HG02884 (cell line): Measurements from ENCODE around the gene NRXN3.

Experiments used
- ATAC-seq: cut with Tn5 transposase; IDR thresholded peaks from one replicate; pipeline ENCODE4 v1.9.1; 2021; ENCODE audit warnings: mild to moderate bottlenecking, moderate library complexity; ENCODE audit not compliant: unreplicated experiment

The NRXN3 gene

DNA sequence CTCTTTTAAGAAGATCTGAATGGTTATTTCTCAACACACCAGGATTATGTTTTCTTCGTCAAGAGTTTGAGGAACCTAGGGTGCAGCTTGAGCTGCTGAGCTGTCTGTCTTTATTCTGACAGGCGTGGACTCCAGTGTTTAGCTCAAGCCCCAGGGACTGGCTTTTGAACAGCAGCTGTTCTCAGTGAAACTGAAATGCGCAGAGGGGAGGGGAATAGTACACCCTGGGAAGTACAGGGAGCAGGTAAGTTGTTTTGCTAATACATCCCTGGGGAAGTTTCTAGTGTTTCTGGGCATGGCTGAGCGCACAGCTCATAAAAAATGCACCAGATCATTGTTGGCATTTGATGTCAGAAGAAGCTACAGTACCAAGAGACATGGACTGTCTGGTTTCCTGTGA lies 1381.3 kb downstream of the NRXN3 start:
- ATAC-seq: no peak

DNA sequence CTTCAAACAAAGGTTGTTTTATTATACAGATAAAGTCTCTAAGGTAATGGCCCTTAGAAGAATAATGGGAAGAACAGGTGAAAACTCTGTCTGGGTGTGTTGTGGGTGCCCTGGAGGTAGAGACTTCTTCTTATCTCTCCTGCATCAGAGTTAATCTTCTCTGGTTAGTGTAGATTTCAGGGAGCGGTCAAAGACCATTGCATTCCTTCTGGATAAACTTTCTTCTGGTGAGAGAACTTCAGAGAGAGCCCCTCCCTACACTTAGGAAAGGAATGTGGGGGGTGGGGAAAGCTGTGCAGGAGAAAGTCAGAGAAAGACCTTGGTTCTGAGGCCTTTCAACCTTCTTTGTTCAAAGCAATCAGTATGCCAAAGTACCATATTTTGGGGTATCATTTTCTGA lies 1382.6 kb downstream of the NRXN3 start:
- no peak for ATAC-seq

DNA sequence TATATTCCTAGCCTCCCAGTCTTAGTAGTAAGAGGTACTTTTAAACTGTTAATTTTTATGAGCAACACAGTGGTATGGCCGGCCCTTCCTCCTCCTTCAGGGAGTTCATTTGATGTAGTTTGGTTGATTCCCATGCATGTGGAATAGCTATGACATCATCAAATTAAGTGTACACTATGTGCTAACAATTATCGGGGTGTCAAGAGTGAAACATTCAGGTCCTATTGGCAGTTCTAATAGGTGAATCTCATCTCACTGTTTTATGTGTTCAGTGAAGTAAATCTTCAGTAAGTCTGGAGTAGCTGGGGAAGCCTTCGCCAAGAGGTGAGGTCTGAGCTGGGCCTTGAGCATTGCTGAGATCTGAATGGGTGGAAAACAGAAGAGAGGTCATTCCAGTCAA lies 1384.6 kb downstream of the NRXN3 start:
- ATAC-seq: no peak

DNA sequence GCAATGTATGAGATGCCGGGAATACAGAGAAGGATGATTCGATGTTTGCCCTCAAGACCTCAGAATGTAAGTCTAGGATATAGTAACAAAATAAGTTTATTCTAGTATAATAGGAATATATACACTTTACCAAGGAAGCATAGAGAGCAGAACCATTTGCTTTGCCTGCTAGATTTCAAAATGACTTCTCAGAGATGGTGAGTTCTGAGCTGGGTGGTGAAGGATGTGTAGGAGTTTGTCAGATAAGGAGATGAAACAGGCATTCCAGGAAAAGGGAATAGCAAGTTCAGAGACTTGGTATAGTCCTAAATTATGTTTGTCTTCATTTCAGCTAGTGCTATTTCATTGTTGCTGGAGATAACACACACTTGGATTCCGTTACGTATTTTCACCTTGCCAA lies 1385.3 kb downstream of the NRXN3 start:
- ATAC-seq: no peak

DNA sequence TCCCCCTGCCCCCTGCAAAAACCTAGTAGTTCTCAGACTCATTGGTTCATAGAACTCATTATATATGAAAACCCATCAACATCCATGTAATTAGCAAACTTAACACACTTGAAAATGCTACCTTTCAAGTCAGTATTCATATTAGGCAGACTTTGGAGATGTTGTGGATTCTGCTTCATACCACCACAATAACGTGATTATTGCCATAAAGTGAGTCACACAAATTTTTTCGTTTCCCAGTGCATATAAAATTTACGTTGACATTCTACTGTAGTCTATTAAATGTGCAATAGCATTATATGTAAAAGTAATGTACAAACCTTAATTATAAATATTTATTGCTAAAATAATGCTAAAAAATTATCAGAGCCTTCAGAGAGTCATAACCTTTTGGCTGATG lies 1387.1 kb downstream of the NRXN3 start:
- no peak for ATAC-seq

DNA sequence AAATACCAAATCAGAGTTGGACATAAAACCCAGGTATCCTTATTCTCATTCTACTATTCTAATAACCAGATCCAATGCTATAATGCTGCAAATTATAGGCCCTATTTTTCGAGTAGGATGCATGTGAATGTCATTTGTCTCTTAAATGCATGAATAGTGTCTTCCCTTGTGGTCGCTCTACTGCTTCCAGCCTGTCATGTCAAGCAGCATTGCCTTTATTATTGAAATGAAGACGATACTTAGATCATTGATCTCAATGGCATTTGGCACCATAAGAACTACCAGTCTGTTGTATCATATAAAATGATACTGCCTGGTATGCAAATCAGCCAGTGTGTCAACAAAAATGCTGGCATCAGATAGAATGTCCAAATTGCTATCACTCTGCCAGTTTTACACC lies 1392.0 kb downstream of the NRXN3 start:
- no peak for ATAC-seq

DNA sequence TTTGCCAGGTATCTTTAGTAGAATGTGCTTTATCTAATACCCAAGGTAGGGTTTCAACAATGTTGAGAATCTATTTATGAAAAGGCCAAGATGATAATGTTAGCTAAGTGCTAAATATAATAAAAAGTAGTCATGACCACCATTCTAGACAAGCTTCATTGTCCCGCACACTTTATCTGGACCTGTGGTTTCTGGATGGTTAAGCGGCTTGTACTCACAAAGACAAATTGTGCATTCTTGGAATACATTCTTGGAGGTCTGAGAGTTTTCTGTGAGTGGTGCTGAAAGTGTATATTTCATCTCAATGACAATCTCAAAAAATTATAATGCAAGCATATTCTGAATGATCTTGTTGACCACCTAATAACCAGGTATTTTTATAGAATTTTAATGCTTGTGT lies 1394.2 kb downstream of the NRXN3 start:
- no peak for ATAC-seq

DNA sequence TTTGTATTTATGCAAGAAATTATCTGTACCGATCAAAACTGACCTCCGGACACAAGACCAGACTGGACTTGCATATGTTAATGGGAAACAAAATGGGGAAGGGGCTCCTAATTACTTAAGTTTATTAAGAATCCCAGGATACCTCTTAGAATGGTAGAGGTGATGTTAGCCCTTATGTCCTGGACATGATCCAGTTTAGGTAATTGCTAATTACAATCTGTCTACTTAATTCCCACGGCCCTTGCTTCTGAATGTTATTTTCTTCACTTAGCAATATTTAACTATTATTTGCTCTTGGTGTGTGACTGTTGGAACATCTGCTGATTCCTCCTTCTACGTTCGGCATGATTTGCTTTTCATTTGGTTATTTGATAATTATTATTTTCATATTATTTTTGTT lies 1397.1 kb downstream of the NRXN3 start:
- no peak for ATAC-seq

DNA sequence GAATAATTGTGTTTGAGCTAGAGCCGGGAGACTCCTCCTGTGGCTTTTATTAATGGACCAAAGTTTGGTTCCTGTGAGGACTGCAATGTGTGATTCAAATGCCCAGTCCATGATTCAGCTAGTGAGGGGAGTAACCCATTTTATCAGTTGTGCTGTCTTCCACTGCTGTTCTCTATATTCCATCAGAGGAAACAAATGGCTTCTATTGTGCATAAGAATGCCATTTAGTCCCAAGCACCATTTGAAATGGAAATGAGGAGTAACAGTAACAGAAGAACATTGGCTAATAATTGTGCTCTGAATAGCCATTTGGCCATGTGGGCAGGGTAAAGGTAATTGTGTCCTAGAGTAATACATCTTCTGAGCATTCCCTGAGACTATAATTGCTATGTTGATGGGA lies 1398.4 kb downstream of the NRXN3 start:
- no peak for ATAC-seq

DNA sequence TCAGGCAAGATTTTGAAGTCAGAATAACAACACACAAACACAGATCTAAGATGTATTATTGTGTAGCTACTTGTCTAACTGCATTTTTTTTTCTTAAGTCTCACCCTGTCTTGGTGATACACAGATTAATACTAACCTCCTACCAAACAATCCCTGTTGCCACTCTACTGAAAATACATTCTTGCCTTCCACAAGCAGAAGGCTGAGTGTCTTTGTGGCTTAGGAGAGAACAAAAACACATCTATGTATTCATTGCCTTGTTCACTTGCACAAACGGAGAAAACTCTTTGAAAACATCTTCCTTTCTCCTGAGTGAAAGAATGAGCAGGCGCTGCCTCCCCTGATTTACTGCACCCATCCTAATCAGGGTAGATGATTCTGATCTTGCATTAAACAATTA lies 1398.9 kb downstream of the NRXN3 start:
- no peak for ATAC-seq

DNA sequence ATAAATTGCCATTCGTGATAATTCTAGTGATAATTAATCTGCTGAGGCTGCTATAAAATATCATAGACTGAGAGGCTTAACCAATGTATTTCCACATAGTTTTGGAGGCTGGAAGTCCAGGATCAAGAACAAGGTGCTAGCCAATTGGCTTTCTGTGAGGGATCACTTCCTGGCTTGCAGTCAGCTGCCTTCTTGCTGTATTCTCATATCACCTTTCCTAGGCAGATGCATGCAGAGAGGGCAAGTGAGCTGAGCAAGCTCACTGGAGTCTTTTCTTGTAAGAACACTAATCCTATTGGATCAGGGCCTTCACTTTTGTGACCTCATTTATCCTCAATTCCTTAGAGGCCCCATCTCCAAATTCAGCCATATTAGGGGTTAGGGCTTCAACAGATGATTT lies 1400.5 kb downstream of the NRXN3 start:
- no peak for ATAC-seq

DNA sequence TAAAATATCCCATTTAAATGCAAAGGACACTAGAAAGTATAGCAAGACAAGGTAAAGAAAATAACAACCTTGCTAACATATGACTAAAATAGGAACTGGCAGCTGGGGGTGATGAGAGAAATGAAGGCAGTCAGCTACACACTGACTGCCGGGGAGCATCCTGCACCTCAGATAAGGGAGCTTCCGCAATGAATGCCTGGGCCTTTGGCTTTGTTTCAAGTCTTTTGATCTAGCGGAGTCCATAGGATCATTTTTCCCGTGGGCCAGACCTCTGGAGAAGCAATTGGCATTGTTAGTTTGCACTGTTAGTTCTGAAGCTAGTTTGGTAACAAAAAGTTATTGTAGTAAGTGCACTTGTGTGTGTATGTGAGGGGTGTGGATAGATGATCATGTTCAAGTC lies 1401.2 kb downstream of the NRXN3 start:
- no peak for ATAC-seq

DNA sequence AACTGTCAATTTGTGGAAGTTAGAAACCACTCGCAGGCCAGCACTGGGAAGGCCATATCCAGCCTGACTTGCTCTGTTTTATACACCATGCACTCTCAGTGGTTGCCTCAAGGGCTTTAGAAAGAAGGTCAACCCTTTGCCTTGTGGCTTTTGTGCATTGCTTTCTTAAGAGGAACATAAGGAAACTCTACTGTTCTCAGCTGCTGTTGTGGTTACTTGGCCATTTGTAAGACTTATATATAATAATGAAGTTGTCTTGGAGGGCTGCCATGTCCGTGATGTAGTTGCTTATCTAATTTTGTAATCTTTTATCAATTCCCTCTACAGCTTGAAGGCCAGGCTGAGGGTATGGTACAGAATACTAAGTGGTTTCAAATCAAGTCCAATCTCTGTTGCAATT lies 1403.3 kb downstream of the NRXN3 start:
- no peak for ATAC-seq

DNA sequence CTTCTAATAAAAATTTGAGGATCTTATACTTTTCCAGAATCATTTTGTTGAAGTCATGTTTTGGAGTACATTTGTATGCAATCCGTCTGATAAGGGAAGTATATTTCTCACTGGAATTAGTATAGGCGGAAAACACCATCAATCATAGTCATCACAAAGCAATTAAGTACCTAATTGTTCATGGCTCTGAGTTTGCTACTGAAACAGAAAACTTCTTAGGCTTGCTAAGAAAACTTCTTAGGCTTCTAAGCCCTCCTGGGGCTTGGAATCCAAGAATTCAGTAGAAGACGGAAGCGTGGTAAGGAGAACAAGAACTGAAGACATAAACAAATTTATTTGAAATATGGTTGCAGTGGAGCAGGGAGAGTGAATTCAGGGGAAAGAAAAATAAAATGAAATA lies 1404.9 kb downstream of the NRXN3 start:
- no peak for ATAC-seq

DNA sequence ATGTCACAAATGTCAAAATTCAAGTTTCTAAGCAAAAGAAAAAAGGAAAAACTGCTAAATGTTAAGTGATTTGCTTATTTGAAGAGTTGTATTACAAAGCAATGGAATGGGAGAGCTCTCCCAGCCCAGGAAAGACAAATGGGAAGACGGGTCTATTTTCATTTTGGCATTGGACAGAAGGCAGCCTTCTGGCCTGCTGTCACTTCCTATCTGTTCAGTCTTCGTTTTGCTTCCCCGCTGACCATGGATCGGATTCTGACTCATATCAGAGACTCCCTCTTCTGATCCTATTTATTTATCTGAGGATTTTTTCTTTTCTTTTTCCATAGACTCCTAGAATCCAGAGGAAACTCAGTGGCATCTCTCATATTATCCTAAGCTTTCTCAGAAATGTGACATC lies 1406.3 kb downstream of the NRXN3 start:
- ATAC-seq: no peak

DNA sequence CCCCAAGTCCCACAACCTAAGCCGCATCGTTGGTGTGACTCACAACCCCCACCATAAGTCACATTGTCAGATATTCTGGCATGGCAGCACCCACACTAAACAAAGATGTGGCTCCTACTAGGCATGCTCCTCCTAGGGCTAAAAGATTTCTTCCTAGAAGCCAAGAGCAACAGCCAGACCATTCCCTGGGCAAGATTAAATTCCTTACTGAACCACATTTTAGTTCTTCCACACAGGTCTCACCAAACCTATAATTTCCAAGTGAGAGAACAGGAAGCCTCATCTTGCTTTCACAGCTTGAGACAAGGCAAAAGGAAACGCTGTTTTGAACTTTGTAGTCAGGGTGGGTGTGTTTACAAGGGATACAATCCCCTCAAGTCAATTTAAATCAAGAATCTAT lies 1408.3 kb downstream of the NRXN3 start:
- ATAC-seq: no peak

DNA sequence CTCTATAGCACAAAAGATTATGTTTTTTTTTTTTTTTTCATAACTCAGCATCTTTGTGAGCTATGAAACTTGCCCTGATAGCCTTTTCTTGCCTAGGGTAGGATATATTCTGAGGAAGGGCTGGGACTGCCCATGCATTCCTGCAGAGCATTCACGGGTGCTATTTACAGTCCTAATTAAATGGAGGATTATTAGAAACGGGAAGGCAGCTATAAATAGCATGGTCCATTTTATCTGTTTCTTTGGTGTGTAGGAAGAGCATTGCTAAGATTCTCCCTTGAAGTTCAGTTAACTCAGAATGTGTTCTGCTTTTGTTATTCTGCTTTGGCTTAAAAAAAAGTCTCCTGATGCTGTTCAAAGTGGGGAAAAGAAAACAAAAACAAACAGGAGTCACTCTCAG lies 1410.2 kb downstream of the NRXN3 start:
- no peak for ATAC-seq

DNA sequence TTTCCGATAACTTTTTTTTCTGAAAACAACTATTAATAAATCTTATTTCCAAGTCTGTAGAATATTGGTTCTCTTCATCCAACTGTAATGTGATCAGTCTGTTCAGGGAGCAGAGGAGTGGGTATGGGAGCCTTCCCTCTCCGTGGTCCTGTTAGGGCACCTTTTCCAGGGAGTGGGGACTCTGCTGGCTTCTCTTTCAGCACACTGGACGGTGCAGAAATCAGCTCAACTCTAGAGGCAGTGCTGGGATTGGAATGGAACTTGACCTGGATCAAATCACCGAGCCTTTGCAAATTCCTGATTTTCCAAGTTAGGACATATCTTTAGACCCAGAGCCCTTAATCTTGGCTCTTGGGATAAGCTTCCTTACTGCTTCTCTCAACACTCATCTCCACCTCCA lies 1410.7 kb downstream of the NRXN3 start:
- no peak for ATAC-seq

DNA sequence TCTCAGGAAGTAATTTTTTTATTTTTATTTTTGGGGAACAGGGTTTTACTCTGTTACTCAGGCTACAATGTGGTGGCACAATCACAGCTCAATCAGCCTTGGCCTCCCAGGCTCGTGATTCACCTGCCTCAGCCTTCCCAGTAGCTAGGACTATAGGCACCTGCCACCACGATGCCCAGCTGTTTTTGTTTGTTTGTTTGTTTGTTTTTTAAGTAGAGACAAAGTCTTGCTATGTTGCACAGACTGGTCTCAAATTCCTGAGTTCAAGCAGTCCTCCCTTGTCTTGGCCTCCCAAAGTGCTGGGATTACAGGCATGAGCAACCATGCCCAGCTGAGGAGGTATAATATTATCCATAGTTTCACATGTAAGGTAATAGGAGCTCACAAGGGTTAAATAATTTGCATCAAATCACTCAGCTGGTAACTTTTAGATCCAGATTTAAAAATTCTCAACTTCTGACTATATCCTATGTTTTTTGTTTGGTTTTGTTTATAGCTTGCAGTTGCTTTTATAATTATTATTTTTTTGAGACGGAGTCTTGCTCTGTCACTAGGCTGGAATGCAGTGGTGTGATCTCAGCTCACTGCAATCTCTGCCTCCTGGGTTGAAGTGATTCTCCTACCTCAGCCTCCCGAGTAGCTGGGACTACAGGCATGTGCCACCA lies 1411.9 kb downstream of the NRXN3 start:
- ATAC-seq: no peak

DNA sequence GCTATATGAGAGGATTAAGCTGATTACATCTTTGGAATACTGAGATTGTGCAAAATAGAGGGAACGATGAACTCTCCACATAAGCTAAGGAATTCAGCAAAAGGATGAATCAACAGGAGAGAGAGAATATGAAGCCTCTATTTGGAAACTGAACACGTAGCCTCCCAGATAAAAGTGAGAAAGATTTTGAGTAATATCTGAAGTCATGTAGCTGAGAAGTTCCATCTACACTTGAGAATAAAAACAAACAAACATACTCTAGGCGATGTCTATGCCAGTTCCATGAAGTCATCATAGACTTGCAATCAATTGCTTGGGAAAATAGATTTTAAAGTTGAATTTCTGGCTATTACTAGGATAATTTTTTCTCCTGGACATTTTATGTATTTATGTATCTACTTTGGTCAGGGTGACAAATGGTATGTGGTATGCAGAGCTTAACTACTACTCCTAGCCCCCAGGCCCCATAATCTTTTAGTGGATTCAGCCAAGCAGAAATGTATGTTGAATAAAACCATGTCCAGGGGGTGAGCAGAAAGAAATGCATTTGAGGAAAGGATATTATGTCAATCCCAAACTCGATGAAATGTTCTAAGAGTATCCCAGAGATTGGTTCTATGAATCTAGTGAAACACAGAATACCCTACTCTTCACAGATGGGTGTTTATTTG lies 1413.7 kb downstream of the NRXN3 start:
- no peak for ATAC-seq

DNA sequence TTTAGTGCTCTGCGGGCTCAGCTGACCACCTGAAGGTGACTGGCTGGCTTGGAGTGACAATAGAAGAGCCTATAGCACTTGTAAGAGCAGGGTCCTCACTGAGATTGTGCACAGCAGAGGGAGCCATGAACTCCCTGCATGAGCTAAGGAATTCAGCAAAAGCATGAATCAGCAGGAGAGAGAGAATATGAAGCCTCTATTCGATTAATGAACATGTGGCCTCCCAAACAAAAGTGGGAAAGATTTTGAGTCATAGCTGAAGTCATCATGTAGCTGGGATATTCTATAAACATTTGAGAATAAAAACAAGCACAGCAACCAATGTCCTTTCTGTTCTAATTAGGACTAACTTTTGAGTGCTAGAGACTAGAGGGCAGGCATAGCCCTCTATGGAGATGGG lies 1414.5 kb downstream of the NRXN3 start:
- ATAC-seq: no peak

DNA sequence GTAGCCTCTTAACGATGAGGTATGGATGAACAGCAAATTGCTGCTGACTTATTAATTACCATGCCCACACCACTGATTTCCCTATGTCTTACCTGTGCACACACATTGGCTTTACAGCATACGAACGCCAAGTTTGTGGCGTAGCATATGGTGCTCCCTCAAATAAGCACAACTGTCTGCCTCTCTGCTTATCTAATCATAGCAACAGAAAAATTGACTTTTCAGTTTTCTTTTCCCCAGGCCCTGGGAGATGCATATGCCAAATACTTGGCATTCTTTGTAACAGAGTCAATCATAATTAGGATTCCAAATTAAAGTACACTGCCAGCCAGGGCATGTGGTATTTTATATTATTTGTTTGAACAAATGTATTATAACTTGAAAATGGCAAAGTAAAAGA lies 1415.7 kb downstream of the NRXN3 start:
- no peak for ATAC-seq

DNA sequence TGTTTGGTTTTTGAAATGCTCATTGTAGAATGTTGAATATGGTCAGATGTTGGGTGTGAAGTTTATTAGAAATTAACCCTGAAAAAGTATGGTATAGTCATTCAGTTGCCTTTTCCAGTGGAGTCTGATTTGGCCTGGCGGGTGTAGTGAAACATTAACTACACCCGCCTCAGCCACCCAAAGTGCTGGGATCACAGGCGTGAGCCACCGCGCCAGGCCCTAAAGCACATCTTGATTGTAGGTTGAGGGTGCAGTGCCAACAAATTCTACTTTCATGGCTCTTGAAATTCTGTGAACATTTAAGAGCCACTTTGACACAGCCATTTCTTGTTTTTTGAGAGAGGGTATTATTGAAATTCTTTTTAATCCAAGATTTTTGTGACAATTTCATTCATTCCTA lies 1416.2 kb downstream of the NRXN3 start:
- ATAC-seq: no peak
